Fibroblast of pulmonary artery (primary cell): ENCODE data around the gene AMPD3.
A peak's percentile ranks its signal among the peaks of the same experiment; 100 is the strongest.

Experiments
- DNase-seq: peaks from one replicate; pipeline ENCODE4 v3.0.0-alpha.2; 2010; ENCODE audit warnings: low read depth
- H3K4me3 ChIP-seq: replicated peaks from 2 replicates; pipeline ENCODE4 v1.5.1; 2011; ENCODE audit warnings: low read depth, mild to moderate bottlenecking, control low read depth, low read length, moderate library complexity
- CTCF ChIP-seq: IDR thresholded peaks from 2 replicates; pipeline ENCODE4 v1.5.1; 2011; ENCODE audit warnings: mild to moderate bottlenecking, control low read depth, low read length, inconsistent platforms; ENCODE audit errors: missing control alignments

Gene AMPD3

GRCh38 chr11:10454878-10455631 lies at the start of gene AMPD3:
AMPD3 (plus strand) TSS chr11:10455264; CDS start chr11:10461520, 6,256 bp downstream.
- TF ChIP-seq CTCF: no peak
- H3K4me3 ChIP-seq: peak within 1 kb of the TSS; percentile 38
- DNase-seq: peak; percentile 86

- DNase-seq: peak; percentile 92
- TF ChIP-seq CTCF: peak; percentile 81
- H3K4me3 ChIP-seq: no peak overlapping the region
These were observed 49.0 kb upstream of the AMPD3 start for GRCh38 chr11:10405865-10406592.

- peak; percentile 53 for DNase-seq
- no peak overlapping the region for H3K4me3 ChIP-seq
- no peak for TF ChIP-seq CTCF
These were observed 48.0 kb upstream of the AMPD3 start for GRCh38 chr11:10407055-10407454.

- DNase-seq: no peak
- no peak overlapping the region for H3K4me3 ChIP-seq
- TF ChIP-seq CTCF: no peak
These were observed 47.0 kb upstream of the AMPD3 start for GRCh38 chr11:10407749-10408685.

GRCh38 chr11:10409207-10409661 lies 45.8 kb upstream of the AMPD3 start:
- TF ChIP-seq CTCF: no peak
- DNase-seq: no peak
- no peak overlapping the region for H3K4me3 ChIP-seq

GRCh38 chr11:10410106-10410843 lies 44.8 kb upstream of the AMPD3 start:
- DNase-seq: no peak
- no peak for TF ChIP-seq CTCF
- no peak overlapping the region for H3K4me3 ChIP-seq
